GM12801 (cell line): ENCODE data around the gene HEATR9.

ENCODE experiments used
- CTCF ChIP-seq: IDR thresholded peaks from one replicate; pipeline ENCODE4 v1.5.1; 2011; ENCODE audit warnings: control low read depth; ENCODE audit not compliant: insufficient read length; ENCODE audit errors: extremely low read depth

HEATR9 gene

GRCh38 chr17:35876534-35876933, 7.8 kb upstream of the HEATR9 start:
- TF ChIP-seq CTCF, result no peak

GRCh38 chr17:35875800-35876139, 7.1 kb upstream of the HEATR9 start:
- no peak for TF ChIP-seq CTCF

- no peak for TF ChIP-seq CTCF
Observed at GRCh38 chr17:35875072-35875799, 6.5 kb upstream of the HEATR9 start.

- no peak for TF ChIP-seq CTCF
Observed at GRCh38 chr17:35872196-35872980, 3.7 kb upstream of the HEATR9 start.

- no peak for TF ChIP-seq CTCF
Observed at GRCh38 chr17:35870906-35871819, 2.5 kb upstream of the HEATR9 start.

- no peak for TF ChIP-seq CTCF
Observed at GRCh38 chr17:35867574-35867973, 1.1 kb downstream of the HEATR9 start.
